Left colon (tissue), 2 donors: ENCODE results near the gene SH3BP5. TPM values are rescaled to one million over a fixed set of nuclear protein-coding genes. Genes with fewer than 3 reads are reported as not detected.

ENCODE experiments used
- ATAC-seq: fragments of 200-7000 bp; cut with Tn5 transposase; one replicate; pipeline ENCODE4 v1.9.1; 2020; ENCODE audit warnings: mild to moderate bottlenecking, moderate library complexity
- DNase-seq, 2 donors: peaks; one replicate each; pipeline ENCODE4 v3.0.0-alpha.2; 2020
- intact Hi-C, 2 donors: fragments of 100-400 bp; cut with DNase I in 1 of 2; cut with micrococcal nuclease in 1 of 2; formaldehyde crosslinking; loops; one replicate each; pipeline versions ENCODE4 v1.11.2 to v1.14.0; 2022; cut with DNase I, micrococcal nuclease
- total RNA-seq, 2 donors: library from RNA; stranded (reverse); fragmentation: NEBNext Ultra II Directional; extraction: Animal tissue kit (Norgen Biotek cat#: 25700); gene quantifications; one replicate each; pipeline ENCODE4 v1.2.1, GENCODE V29; 2021
- donor health status: DM: no; HTN: no; CAD: no.
- donor health status: DM: yes; HTN: yes; CAD: no.

SH3BP5 gene
- total RNA-seq, 2 donors from 2014 or later: 7.6 to 12.1 TPM

DNA sequence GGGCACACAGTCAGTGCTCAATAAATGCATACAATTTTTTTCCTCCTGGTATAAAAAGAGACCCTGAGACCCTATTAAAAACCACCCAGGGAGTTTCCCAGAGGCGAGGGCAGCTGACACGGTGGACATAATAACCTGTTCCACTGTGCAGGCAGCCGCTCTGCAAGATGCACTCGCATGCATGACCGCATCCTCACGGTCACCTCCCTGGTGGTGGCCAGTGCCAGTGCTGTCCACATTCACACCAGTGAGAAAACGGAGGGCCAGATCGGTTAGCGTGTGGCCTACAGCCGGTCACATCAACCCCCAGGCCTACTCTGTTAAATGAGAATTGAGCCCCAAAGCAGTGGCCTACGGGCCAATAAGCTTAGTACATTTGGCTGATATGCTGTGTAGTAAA is 24.8 kb downstream of the SH3BP5 start:
- intact Hi-C loops: no loop called here
- ATAC-seq (no peak), DNase-seq (no peak)

- no peak for ATAC-seq
These were observed 25.4 kb downstream of the SH3BP5 start for GRCh38 chr3:15306979-15307359.

DNA sequence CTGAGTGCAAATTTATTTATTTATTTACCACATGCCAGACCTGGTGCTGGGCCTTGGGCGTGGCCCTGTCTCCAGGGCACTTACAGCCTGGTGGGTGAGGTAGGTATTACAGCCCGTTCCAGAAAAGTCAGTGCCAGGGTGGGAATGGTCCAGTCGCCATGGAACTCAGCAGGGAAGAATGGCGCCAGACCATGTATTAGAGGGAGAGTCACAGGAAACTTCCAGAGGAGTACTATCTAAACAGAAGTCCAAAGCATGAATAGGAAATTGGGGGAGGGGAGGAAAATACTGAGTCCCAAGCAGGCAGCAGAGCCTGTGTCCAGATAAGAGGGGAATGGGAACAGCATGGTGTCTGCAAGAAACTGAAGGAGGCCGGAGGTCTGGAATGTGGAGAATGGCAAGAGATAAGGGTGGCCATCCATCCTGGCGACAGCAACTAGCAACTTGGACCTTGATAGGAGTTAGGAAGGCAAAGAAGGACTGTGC is 27.0 kb downstream of the SH3BP5 start:
- ATAC-seq: peak; percentile 40
- no peak for DNase-seq
- intact Hi-C loops: no loop called here

More at GRCh38 chr3:15306979-15307359, 25.4 kb downstream of the SH3BP5 start:
- DNase-seq: no peak
- intact Hi-C loops: no loop called here

DNA sequence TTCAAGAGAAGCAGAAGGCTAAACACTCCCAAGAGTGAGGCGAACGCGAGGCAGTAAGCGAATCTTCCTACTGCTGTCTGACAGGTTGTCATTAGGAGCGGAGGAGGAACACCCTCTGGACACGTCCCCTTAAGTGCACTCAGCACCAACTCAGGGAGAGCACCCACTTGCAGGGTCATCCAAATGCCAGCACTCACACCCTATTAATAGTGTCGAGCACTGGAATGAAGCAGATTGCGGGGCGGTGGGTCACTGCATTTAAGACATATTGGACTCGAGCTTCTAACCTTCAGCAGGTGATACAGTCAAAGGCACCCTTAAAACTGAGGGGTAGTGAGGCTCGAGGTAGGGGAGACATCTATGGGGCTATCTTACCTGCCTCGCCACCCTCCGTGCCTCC is 28.7 kb downstream of the SH3BP5 start:
- DNase-seq: no peak
- intact Hi-C loops: no loop called here
- no peak for ATAC-seq

GRCh38 chr3:15303216-15303615 is 29.2 kb downstream of the SH3BP5 start:
- intact Hi-C loops: no loop called here
- no peak for DNase-seq
- no peak for ATAC-seq

- ATAC-seq: no peak
- DNase-seq: no peak
- intact Hi-C loops: no loop called here
These were observed 30.6 kb downstream of the SH3BP5 start for GRCh38 chr3:15301761-15302160.

DNA sequence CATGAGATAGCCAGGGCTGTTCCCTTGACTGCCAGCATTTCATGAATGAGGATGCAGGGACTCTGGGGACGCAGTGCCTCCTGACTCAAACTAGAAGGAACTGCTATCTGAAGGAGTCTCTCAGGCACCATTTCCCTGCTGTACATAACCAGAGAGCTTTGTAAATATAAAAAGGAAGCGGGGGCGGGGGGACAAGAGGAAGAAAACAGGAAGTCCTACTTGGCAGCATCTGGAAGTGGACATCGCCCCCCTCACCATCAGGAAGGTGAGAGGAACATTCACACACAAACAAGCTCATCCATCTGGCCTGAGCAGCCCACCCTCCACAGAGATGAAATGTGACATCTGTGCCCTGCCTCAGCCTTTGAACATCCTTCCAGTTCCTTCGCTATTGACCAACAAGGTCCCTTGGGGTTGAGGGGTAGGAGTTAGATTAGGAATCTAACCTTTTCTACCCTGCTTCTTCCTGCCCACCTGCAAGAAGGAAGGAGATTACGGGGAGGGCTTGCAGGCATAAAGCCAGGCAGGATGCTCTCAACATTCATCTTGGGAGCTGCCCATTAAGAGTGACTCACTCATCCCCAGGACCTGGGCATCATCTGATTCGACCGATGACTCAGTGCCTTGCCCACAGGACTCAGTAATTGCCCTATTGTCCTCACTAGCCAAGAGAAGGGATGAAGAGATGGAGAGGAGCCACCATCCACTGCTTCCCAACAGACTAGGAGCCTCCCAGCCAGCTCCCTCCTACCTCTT is 31.9 kb downstream of the SH3BP5 start:
- DNase-seq: no peak
- no peak for ATAC-seq
- intact Hi-C loops: no loop called here

- intact Hi-C loops: no loop called here
- DNase-seq: no peak
- peak; percentile 58 for ATAC-seq
These were observed 33.4 kb downstream of the SH3BP5 start for GRCh38 chr3:15299036-15299435.

- intact Hi-C loops: no loop called here
- DNase-seq (no peak), ATAC-seq (no peak)
These were observed 33.9 kb downstream of the SH3BP5 start for GRCh38 chr3:15298504-15298903.

- intact Hi-C loops: no loop called here
- ATAC-seq (no peak), DNase-seq (no peak)
These were observed 34.6 kb downstream of the SH3BP5 start for GRCh38 chr3:15297608-15298350.

DNA sequence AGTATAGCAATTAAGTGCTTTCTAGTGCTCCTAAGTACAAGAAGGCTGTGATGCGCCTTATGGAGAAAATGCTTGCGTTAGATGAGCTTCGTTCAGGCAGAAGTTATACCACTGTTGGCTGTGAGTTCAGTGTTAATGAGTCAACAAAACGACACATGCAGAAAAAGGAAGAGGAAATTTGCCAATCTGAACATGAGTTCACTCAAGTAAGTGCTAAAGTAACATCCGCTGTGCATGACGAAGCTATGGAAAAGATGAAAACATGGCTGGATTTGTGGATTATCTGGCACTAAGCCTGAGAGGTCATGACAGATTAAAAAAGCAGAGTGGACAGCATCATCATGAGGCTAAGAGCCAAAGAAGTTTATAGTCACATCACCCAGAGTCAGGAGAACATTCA is 36.9 kb downstream of the SH3BP5 start:
- DNase-seq (no peak), ATAC-seq (no peak)
- intact Hi-C loops: no loop called here

DNA sequence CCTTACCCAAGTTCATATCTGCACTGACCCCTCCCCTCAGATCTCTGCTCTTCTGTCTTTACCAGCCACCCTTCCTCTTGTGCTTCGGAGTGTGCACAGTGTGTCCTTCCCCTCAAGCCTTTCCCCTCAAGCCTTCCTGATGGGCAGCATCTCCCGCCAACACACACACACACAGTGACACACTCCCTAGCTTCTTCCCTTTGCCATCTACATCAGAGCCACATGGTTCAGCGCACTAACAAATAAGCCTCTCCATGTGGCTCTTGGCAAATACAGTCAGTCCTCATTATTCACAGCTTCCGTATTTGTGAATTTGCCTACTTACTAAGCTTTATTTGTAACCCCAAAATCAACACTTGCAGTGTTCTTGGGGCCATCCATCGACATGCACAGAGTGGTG is 37.5 kb downstream of the SH3BP5 start:
- ATAC-seq: no peak
- intact Hi-C loops: no loop called here

DNA sequence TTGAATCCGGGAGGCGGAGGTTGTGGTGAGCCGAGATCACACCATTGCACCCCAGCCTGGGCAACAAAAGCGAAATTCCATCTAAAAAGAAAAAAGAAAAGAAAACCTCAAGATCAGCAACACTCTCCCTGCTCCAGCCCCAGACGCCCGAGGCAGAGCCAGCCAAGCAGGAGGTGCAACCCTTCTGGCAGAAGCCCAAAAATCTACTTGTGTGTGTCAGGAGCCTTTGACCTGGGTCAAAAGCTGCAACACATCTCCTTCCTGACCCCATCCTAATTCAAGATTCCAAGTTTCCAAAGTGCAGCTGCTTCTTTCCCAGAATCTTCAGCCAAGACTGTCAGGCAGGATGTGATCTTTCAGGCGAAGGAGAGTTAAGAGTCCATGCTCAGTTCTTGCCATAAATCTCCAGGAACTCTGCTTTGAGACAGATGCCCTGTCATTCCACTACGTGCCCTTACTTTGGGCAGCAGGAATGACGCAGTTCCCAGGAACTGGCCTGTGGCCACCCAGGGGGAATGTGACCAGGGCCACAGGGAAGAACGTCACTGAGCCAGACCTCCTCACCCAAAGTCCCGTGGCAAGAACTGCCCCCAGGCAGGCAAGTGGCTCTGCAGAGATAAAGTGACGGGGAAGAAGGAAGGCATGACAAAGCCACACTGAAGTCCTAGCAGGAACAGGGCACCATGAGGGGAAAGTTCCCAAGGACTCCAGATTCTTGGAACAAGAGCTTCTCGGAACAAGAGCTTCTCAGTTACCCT is 39.4 kb downstream of the SH3BP5 start:
- DNase-seq: peak in 1 of 2 donors; percentile 23
- intact Hi-C loops: no loop called here
- ATAC-seq: no peak

More for the DNA sequence above, 37.5 kb downstream of the SH3BP5 start:
- DNase-seq: no peak

DNA sequence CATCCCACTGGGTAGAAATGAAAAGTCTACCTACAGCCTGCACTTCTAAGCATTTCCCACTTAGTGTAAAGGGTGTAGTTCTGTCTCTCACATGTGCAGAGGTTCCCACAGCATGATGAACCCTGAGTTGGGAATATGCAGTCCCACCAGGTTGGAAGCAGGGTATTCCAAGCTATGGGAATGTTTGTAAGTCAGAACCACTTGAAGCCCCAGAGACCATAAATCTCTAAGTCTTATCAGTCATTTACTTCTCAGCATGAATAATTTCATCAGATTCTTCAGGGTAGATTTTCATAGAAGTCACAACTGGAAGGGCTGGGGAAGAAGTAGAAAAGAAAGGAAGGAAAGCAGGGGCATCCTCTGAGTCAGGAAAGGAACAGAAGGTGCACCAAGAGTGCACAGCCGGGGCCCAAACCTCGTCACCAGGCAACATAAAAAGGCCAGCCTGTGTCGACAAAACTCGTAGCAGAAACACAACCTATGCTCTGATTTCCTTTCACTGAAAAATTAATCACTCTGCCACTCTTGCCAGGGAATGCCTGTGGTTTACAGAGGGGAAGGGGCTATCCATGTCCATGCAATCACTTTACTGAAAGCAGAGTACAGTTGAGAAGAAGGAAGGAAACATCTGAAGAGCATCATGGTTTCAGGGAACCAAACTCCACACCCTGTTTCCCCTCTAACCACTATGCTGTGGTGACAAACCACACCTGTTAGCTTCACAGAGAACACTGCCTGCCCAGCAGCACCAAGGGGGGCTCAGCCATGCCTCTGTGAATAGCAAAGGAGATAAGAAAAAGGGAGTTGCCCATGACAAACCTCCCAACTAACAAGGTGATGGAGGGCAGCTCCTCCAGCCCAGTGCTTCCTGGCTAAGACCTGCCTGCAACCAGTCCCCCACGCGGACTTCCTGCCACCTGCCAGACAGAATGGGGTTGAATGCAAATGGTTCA is 40.5 kb downstream of the SH3BP5 start:
- intact Hi-C loops: no loop called here
- DNase-seq (peak; percentile 21 to 30), ATAC-seq (peak; percentile 26)

GRCh38 chr3:15290736-15291135 is 41.6 kb downstream of the SH3BP5 start:
- DNase-seq (no peak), ATAC-seq (no peak)
- intact Hi-C loops: no loop called here

DNA sequence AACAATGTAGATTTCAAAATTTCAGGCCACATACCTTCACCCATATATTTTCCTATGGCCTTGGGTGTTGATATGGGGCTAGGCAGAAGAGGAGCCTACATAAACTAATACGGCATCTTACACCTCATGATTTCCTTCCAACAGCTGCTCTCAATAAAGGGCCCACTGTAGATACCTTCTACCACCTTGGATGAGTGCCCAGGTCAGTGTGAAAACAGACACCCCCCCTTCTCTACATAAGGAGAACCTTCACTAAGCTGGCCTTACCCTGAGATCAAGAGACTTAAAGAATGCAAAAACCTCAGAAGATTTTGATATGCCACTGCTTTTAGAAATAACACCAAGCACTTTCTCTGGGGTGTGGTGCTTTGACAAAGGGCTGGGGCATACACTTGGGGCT is 42.7 kb downstream of the SH3BP5 start:
- intact Hi-C loops: loop anchor here in 1 of 2 donors (10.0 kb wide), 1 partner anchor 45 kb away; the partner anchor contains the start of gene SH3BP5
- DNase-seq (no peak), ATAC-seq (no peak)

GRCh38 chr3:15288331-15289035 is 43.9 kb downstream of the SH3BP5 start:
- ATAC-seq (no peak), DNase-seq (no peak)
- intact Hi-C loops: loop anchor here in 1 of 2 donors (10.0 kb wide), 1 partner anchor 46 kb away; the partner anchor contains the start of gene SH3BP5
